HUES48 (cell line): ENCODE data around the gene CELSR3.

Source experiments
- H3K27ac ChIP-seq: one replicate; pipeline ENCODE4 v1.7.0; 2013; ENCODE audit warnings: low read depth, low read length, inconsistent platforms
- H3K27me3 ChIP-seq: 2 replicates; pipeline ENCODE4 v1.6.1; 2013; ENCODE audit warnings: mild to moderate bottlenecking, low read length; ENCODE audit not compliant: control insufficient read depth, insufficient read depth
- H3K36me3 ChIP-seq: 2 replicates; pipeline ENCODE4 v1.6.1; 2013; ENCODE audit warnings: low read length; ENCODE audit not compliant: control insufficient read depth, insufficient read depth
- H3K4me1 ChIP-seq: 2 replicates; pipeline ENCODE4 v1.6.1; 2013; ENCODE audit warnings: mild to moderate bottlenecking, low read length; ENCODE audit not compliant: control insufficient read depth, insufficient read depth
- H3K4me3 ChIP-seq: 2 replicates; pipeline ENCODE4 v1.5.1; 2013; ENCODE audit warnings: mild to moderate bottlenecking, low read depth, low read length
- H3K9ac ChIP-seq: 2 replicates; pipeline ENCODE4 v1.6.1; 2013; ENCODE audit warnings: mild to moderate bottlenecking, low read depth, low read length, moderate library complexity
- H3K9me3 ChIP-seq: 2 replicates; pipeline ENCODE4 v1.6.1; 2013; ENCODE audit warnings: low read length; ENCODE audit not compliant: control insufficient read depth, insufficient read depth

The CELSR3 gene, protein sequence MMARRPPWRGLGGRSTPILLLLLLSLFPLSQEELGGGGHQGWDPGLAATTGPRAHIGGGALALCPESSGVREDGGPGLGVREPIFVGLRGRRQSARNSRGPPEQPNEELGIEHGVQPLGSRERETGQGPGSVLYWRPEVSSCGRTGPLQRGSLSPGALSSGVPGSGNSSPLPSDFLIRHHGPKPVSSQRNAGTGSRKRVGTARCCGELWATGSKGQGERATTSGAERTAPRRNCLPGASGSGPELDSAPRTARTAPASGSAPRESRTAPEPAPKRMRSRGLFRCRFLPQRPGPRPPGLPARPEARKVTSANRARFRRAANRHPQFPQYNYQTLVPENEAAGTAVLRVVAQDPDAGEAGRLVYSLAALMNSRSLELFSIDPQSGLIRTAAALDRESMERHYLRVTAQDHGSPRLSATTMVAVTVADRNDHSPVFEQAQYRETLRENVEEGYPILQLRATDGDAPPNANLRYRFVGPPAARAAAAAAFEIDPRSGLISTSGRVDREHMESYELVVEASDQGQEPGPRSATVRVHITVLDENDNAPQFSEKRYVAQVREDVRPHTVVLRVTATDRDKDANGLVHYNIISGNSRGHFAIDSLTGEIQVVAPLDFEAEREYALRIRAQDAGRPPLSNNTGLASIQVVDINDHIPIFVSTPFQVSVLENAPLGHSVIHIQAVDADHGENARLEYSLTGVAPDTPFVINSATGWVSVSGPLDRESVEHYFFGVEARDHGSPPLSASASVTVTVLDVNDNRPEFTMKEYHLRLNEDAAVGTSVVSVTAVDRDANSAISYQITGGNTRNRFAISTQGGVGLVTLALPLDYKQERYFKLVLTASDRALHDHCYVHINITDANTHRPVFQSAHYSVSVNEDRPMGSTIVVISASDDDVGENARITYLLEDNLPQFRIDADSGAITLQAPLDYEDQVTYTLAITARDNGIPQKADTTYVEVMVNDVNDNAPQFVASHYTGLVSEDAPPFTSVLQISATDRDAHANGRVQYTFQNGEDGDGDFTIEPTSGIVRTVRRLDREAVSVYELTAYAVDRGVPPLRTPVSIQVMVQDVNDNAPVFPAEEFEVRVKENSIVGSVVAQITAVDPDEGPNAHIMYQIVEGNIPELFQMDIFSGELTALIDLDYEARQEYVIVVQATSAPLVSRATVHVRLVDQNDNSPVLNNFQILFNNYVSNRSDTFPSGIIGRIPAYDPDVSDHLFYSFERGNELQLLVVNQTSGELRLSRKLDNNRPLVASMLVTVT (N-terminal part only)

DNA sequence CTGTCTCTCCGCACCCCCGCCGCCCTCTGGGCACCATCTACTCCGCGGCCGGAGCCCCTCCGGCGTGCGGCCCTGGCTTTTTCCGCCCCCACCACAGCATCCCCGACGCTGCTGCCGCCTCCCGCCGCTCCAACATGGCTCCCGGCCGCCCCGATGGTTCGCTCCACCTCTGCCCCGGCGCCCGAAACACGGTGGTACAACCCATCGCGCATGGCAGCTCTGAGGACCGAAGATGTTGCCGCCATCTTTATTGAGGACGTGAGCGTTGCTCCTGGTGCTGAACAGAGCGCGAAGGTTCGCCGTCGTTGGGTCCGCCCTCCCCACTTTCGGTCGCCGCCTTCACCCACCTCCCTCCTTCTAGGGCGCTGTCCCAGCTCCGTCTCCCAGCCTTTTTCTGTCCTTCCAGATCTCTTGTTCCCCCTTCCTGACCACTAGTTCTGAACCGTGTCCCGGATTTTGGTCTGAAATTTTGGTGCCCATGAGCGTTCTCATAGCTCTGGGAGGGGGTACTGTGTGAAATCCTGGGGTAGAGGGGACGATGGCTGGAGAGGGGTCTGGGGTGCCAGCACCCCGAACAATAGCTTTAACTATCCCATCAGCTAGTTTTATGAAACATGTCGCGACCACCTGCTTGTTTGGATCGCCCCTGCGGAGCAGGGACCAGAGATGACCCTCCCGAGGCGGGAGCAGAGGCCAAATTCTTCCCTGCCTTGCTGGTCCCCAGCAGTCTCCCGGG, at the start of gene CELSR3:
CELSR3 (minus strand) TSS at position 134 of the 736 bp plus-strand sequence. CDS start 252 bp downstream, outside the sequence.
- H3K4me3 ChIP-seq, result peak within 1 kb of the TSS; percentile 68
- H3K9ac ChIP-seq, result peak within 1 kb of the TSS; percentile 96
- H3K36me3 ChIP-seq, result peaks cover 31% of the 10 kb centered on the region
- no peaks in the 10 kb centered on the region for H3K9me3 ChIP-seq
- peak within 1 kb of the TSS; percentile 98 for H3K27ac ChIP-seq
- no peaks in the 10 kb centered on the region for H3K27me3 ChIP-seq
- H3K4me1 ChIP-seq, result peaks cover 10% of the 10 kb centered on the region; the same call in 1 of the 2 replicates

DNA sequence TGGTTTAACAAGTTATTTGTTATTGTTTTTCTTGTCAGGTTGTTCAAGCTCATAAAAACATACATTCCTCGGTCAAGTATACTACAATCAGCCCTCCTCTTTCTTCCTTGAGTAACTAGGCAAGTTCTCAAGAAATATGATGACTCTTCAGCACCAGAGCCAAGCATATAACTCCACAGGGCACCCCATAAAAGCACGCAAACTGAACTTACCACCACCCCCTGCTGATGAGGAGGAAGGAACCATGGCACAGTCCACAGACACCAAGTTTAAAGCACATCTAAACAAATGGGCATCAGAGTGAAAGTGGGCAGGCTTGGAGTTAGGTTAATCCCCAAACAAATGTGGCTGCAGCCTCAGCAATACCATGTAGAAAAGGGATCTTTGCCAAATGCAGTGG, 49.0 kb upstream of the CELSR3 start:
- Histone ChIP-seq H3K36me3 (peaks cover 78% of the 10 kb centered on the region), H3K4me1 (peaks cover 10% of the 10 kb centered on the region; the same call in 1 of the 2 replicates), H3K27ac (no peak overlapping the region), H3K4me3 (no peak overlapping the region), H3K27me3 (no peaks in the 10 kb centered on the region), H3K9ac (no peak overlapping the region), H3K9me3 (no peaks in the 10 kb centered on the region)

DNA sequence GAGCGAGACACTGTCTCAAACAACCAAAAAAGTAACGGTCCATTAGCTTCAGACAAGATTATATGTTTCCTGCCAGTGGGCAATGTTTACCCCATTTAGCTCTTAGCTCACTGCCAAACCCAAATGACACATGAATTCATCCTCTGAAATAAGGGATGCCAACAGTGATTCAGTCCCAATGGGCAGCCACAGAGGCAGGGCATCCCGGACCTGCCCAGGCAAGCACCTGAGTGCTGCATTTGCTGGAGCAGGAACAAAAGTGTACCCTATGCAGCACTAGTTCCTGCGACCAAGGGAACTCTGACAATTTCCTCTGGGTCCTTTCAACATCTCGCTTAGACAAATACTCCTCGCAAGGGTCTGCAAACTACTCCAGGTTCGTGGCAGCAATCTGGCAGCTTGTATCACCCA, 46.4 kb upstream of the CELSR3 start:
- Histone ChIP-seq H3K9ac (no peak overlapping the region), H3K4me1 (no peaks in the 10 kb centered on the region), H3K27ac (no peak overlapping the region), H3K4me3 (no peak overlapping the region), H3K27me3 (no peaks in the 10 kb centered on the region), H3K36me3 (peaks cover 71% of the 10 kb centered on the region), H3K9me3 (no peaks in the 10 kb centered on the region)

DNA sequence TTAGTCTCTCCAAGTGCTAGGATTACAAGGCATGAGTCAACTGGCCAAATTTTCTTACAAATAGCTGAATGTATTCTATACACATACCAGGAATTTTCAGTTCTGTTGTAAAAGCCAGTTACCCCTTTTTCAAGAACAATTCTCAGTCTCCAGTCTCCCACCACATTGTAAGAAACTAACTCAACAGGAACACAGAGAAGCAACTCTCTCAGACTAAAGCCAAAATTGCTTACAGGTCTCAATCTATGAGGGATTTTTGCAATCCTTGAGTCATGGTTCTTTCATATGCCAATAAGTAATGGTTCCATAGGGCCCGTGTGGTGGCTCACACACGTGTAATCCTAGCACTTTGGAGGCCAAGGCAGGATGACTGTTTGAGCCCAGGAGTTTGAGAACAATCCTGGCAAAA, 45.8 kb upstream of the CELSR3 start:
- no peaks in the 10 kb centered on the region for H3K27me3 ChIP-seq

DNA sequence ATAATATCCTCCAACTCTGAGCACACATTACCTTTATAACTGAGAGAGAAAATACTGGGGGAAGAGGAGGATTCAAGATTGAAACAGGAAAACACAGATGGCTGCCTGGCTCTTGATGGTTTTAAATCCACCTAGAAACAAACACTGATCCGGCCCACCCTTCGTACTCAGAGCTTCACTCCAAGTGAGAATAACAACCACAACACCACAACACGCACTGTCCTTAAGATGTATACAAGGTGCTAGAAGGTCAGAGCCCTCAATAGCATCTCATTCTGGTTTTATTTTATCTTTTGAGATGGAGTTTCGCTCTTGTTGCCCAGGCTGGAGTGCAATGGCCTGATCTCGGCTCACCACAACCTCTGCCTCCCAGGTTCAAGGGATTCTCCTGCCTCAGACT, 44.5 kb upstream of the CELSR3 start:
- Histone ChIP-seq H3K9ac (no peak overlapping the region), H3K4me1 (peaks cover 6% of the 10 kb centered on the region), H3K36me3 (peaks cover 53% of the 10 kb centered on the region), H3K4me3 (no peak overlapping the region), H3K27me3 (no peaks in the 10 kb centered on the region), H3K27ac (no peak overlapping the region), H3K9me3 (no peaks in the 10 kb centered on the region)

More for the DNA sequence above, 45.8 kb upstream of the CELSR3 start:
- H3K9ac ChIP-seq, result no peak overlapping the region
- no peak overlapping the region for H3K27ac ChIP-seq
- peaks cover 65% of the 10 kb centered on the region for H3K36me3 ChIP-seq
- H3K9me3 ChIP-seq, result no peaks in the 10 kb centered on the region
- H3K4me1 ChIP-seq, result no peaks in the 10 kb centered on the region
- H3K4me3 ChIP-seq, result no peak overlapping the region

DNA sequence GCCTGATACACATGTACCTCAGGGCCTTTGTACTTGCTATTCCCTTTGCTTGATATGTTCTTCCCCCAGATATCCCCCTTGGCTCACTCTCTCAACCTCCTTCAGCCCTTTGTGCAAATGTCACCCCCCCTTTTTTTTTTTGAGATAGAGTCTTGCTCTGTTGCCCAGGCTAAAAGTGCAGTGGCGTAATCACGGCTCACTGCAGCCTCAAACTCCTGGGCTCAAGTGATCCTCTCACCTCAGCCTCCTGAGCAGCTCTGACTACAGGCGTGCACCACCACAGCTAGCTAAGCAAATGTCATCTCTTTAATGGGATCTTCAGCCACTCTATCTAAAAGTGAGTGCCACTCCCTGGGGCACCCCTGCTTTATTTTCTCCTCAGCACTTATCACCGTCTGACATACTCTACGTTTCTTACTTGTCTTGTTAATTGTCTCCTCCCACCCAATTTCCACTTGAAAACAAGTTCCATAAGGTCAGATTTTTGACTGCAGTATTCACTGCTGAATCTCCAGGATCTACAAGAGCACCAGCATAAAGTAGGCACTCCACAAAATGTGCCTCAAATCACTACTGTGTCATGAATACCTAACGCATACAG, 39.7 kb upstream of the CELSR3 start:
- H3K27ac ChIP-seq, result peak overlapping the region; percentile 74
- no peaks in the 10 kb centered on the region for H3K9me3 ChIP-seq
- no peak overlapping the region for H3K4me3 ChIP-seq
- H3K4me1 ChIP-seq, result peaks cover 6% of the 10 kb centered on the region
- H3K36me3 ChIP-seq, result peaks cover 50% of the 10 kb centered on the region
- H3K9ac ChIP-seq, result no peak overlapping the region
- H3K27me3 ChIP-seq, result no peaks in the 10 kb centered on the region

DNA sequence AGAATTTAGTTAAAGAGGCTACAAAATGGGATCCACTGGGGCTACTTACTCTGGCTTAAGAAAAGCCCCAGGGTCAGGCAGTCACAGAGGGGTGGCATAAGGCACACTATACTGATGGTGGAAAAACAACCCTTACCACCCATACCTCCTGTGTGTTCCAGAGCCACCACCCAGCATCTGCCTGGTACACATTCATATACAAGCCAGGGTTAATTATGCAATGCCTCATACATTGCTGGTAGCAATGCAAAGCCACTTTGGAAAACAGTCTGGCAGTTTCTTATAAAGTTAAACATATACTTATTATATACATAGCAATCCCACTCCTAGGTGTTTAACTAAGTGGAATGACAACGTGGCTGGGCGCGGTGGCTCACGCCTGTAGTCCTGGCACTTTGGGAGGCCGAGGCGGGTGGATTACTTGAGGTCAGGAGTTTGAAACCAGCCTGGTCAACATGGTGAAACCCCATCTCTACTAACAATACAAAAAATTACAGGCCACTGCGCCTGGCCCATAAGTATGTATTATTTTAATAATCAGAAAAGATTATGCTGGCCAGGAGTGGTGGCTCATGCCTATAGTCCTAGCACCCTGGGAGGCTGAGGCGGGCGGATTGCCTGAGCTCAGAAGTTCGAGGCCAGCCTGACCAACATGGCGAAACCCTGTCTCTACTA, 38.2 kb upstream of the CELSR3 start:
- H3K4me1 ChIP-seq, result peaks cover 11% of the 10 kb centered on the region
- no peaks in the 10 kb centered on the region for H3K27me3 ChIP-seq
- H3K9ac ChIP-seq, result no peak overlapping the region
- peak overlapping the region; percentile 57 for H3K27ac ChIP-seq
- no peak overlapping the region for H3K4me3 ChIP-seq
- peaks cover 43% of the 10 kb centered on the region for H3K36me3 ChIP-seq
- no peaks in the 10 kb centered on the region for H3K9me3 ChIP-seq

DNA sequence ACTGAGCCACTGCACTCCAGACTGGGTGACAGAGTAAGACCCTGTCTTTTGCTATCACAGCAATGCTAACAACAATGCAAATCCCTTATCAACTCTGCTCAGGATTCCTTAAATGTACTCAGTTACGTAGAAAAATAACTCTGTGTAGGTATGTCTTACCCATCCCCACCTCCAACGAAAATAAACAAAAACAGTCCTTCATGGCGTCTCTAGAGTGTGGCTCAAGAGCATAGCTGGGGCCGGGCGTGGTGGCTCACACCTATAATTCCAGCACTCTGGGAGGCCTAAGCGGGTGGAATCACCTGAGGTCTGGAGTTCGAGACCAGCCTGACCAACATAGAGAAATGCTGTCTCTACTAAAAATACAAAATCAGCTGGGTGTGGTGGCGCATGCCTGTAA, 36.2 kb upstream of the CELSR3 start:
- no peaks in the 10 kb centered on the region for H3K9me3 ChIP-seq
- no peaks in the 10 kb centered on the region for H3K27me3 ChIP-seq
- peaks cover 57% of the 10 kb centered on the region for H3K36me3 ChIP-seq
- no peak overlapping the region for H3K4me3 ChIP-seq
- peaks cover 27% of the 10 kb centered on the region for H3K4me1 ChIP-seq
- no peak overlapping the region for H3K9ac ChIP-seq
- no peak overlapping the region for H3K27ac ChIP-seq

DNA sequence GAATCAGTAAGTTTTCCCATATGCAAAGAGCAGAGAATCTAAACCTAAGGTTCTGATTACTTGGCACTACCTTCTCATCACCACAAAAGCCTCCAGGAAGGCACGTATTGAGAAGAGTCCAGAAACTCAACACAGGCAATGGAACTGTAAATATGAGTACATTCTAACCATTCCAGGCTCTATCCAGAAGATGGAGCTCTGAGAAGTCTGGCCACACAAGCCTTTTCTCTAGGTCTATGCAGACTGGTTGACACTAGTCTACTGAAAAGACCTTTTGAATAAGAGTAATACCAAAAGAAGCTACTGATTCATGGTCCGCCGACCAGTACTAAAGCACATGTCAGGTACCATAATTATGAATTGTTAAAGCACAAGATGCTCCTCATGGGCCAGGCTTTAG, 35.3 kb upstream of the CELSR3 start:
- H3K9me3 ChIP-seq, result no peaks in the 10 kb centered on the region
- no peak overlapping the region for H3K4me3 ChIP-seq
- H3K36me3 ChIP-seq, result peaks cover 66% of the 10 kb centered on the region
- no peaks in the 10 kb centered on the region for H3K27me3 ChIP-seq
- no peak overlapping the region for H3K9ac ChIP-seq
- no peak overlapping the region for H3K27ac ChIP-seq
- peaks cover 24% of the 10 kb centered on the region for H3K4me1 ChIP-seq
